HG03442 (cell line): ENCODE results near the gene VWA1.
"Not testable (repeated sequence)": the region's sequence is repeated elsewhere in the genome, so short reads cannot be mapped to it uniquely, and the experiment has no call there.

ENCODE experiments used
- ATAC-seq: cut with Tn5 transposase; IDR thresholded peaks from one replicate; pipeline ENCODE4 v1.9.1; 2021; ENCODE audit warnings: mild to moderate bottlenecking, moderate library complexity; ENCODE audit not compliant: unreplicated experiment

Gene VWA1

DNA sequence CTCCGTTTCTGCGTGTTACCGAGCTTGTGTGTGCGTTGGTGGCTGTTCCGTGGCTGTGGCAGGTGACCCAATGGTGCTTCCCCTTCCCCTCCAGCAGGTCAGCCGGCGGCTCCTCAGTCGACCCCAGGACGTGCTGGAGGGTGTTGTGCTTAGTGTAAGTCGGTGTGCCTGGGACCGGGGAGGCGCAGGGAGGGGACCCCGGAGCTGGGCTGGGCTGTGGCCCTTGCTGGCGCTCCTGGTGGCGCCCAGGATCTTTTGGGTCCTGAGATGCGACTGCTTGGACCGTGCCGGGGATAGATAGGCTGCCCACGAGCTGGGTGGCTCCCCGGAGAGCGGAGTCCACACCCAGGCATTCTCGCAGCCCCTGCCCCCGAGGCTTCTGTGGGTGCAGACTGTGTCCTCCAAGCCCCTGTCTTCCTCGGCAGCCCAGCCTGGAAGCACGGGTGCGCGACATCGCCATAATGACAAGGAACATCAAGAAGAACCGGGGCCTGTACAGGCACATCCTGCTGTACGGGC is 19.9 kb downstream of the VWA1 start:
- ATAC-seq = no peak

DNA sequence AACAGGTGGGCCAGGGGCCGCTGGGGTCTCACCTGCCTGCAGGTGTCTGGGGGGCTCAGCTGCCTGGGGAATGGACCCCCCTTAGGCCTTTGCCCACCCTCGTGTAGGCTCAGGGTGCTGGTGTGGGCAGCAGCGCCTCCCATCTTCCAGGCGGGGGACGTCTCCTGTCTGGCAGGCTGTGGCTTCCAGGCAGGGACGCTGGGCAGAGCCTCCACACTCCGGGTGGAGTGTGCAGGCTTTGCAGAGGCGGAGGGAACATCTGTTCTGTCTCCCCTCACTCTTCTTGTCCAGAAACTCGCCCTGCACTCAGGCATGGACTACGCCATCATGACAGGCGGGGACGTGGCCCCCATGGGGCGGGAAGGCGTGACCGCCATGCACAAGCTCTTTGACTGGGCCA is 20.4 kb downstream of the VWA1 start:
- ATAC-seq = not testable (repeated sequence)

DNA sequence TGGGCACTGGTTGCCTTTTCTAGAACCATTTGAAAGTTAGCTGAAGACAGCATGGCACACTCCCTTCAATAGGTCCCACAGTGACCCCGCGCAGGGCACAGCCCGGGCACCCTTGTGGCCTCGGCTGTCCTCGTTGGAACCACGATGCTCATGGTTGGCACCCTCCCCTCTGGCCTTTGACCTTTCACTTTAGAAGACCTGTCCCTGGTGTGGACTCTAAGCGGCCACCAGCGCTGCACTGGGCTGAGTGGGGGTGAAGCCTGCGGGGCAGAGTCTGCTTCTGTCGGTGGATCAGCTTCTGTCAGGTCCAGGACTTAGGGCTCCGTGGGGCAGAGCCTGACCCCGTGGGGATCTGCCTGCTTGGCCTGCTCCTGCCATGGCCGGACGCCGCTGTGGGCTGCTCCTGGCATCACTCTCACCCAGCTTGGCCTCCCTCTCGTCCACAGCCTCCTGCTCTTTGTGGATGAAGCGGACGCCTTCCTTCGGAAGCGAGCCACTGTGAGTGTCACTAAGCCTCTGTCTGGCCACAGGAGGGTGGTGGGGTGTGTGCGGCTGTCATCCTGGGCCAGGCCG is 21.3 kb downstream of the VWA1 start:
- ATAC-seq = not testable (repeated sequence)

DNA sequence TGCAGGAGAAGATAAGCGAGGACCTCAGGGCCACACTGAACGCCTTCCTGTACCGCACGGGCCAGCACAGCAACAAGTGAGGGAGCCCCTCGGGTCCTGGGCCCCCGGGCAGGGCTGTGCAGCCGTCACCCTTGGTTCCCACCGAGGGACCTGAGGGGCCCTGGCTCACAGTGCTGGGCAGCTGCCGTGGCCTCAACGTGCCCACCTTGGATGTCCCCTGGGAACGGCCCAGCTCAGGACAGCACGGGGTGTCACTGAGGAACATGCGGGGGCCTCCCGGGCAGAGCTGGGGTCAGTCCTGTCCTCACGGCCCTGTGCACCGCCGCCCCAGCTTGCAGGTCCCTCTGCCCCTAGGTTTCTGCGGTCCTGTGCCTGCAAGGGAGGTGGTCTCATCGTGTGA is 23.7 kb downstream of the VWA1 start:
- not testable (repeated sequence) for ATAC-seq

DNA sequence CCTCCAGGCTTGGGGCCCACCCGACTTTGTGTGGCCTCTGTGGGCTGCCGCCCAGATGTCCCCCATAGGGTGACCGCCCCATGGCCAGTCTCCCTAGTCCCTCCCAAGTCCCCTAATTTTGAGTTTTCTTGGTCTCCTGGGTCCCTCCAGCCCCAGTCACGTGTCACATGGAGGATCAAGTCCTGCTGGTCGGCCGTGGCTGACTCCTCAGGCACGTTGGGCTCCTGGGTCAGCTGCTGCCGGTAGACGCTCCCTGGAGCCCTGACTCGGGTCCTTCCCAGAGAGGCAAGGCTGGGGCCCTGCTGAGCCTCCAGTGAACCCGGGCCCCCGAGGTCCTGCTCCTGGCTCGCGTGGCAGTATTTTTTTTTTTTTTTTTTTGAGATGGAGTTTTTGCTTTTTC is 24.2 kb downstream of the VWA1 start:
- not testable (repeated sequence) for ATAC-seq

DNA sequence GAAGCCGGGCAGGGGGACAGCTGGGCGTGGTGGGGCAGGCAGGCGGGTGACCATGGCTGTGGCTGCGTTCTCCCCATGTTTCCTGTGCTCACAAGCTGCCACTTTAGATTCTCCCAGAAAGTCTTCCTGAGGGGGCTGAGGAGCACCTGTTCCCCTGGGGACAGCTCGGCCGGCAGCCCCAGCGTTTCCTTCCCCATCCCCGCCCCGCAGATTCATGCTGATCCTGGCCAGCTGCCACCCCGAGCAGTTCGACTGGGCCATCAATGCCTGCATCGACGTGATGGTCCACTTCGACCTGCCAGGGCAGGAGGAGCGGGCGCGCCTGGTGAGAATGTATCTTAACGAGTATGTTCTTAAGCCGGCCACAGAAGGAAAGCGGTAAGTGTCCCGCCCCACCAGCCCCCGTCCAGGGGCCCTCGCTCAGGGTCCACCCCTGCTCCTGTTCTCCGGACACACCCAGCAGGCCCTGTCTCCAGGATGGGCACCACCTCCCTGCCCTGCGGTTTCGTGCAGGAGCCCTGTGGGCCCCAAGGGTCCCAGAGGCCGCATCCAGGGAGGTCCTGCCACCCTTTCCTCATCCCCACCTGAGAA is 25.1 kb downstream of the VWA1 start:
- ATAC-seq = no peak

DNA sequence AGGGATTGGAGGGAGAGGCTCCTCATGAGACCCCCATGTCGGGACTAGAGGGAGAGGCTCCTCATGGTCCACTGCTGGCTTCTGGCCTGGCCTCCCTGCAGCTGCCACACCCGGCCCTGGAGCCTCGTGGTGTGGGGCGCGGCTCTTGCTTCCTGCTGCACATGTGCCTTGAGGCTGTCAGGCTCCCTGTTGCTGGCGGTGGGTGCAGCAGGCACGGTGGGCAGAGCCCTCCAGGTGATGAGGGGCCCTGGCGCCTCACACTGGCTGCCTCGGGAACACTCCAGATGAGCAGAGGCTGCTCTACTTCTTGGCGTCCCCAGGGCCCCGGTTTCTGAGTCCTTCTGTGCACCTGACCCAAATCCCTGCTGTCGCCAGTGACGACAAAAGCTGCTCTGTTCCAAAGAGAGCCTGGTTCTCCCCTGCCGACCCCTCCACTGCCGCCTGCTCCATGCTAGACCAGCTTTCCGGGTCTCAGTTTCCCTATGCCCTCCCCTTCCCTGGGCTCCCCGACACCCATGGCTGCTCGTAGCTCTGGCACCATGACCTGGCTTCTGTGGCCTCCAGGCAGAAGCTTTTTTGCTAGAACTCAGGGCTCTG is 26.3 kb downstream of the VWA1 start:
- ATAC-seq = no peak

DNA sequence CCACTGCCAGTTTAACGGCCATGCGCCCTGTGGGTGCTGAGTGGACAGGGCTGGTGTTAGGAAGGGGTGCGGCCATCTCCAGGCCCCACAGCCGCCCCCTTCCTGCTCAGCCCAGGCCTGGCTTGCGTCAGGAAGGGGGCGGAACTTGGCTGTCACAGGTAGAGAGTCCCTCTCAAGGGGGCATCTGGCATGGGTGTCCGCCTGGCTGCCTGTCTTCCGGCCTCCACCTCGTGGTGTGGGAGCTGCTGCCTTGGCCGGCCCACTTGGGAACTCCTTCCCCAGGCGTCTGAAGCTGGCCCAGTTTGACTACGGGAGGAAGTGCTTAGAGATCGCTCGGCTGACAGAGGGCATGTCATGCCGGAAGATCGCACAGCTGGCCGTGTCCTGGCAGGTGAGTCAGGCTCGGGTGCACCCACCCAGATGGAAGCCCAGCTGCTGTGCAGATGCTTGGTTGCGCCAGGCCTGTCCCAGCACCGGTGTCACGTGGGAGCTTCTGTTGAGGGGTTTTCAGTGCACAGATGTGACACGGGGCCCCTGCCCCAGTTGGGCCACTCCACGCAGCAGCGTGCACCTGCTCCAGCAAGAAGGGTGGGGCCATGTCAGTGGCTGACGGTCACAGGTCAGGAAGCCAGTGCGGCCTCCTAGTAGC is 27.0 kb downstream of the VWA1 start:
- ATAC-seq = no peak

DNA sequence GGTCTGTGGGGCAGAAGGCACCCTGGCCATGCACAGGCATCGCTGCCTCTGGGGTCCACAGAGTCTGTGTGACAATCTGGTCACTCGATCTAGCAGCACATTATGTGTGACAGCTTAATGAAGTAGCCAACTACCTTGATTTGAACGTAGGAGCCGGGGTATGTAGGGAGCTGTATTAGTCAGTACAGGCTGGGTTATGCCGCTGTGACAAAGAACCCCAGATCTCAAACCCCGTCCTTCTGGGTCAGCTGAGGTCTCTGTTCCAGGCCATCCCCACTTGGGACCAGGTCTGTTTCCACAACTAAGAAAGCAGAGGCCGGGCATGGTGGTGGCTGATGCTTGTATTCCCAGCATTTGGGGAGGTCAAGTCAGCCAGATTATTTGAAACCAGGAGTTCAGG is 27.8 kb downstream of the VWA1 start:
- no peak for ATAC-seq

DNA sequence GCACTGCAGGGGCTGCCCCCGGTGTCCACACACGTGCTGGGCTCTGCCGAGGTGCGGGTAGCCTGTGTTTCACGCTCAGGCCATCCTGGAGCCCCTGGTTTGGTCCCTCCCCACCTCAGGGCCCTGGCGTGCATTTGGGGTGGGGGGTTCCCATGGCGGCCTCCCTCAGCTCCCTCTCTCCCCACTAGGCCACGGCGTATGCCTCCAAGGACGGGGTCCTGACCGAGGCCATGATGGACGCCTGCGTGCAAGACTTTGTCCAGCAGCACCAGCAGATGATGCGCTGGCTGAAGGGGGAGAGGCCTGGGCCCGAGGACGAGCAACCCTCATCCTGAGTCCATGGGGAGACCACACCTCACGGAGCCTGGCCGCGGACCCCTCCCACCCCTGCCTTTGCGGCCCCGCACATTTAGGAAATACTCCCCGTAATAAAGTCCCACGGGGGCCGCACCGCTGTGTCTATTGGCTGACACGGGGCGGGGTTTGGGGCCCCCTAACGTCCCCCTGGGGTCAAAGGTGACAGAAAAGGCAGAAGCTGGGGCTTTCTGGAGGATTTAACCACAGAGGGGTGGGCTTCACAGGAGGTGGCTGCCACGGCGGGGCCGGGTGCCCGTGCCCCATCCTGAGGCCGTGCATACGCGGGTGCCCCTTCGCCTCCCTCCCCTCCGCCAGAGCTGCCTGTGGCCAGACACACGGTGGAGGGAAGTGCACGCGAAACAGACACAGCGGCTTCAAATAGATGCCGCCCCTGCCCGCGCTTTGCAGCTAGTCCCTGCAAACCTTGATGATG is 32.9 kb downstream of the VWA1 start:
- ATAC-seq = not testable (repeated sequence)

DNA sequence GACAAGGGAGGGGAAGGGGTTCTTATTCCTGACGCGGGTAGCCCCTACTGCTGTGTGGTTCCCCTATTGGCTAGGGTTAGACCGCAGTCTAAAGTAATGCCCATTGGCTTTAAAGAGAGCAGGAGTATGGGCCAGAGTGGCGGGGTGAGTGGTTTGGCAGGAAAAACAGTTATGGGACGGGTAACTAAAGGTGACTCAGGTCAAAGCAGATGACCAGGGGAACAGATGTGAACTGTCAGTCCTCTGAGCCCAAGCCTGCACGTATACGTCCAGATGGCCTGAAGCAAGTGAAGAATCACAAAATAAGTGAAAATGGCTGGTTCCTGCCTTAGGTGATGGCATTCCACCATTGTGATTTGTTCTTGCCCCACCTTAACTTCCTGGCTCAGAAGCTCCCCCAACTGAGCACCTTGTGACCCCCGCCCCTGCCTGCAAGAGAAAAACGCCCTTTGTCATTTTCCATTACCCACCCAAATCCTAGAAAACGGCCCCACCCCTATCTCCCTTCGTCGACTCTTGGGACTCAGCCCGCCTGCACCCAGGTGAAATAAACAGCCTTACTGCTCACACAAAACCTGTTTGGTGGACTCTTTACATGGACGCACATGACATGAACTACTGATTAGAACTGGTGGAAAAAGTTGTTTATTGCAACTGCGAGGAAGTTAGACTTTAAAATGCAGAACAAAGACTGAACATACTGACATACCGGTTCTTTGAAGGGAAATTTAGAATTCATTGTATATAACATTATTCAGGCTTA is 35.3 kb downstream of the VWA1 start:
- ATAC-seq = no peak

DNA sequence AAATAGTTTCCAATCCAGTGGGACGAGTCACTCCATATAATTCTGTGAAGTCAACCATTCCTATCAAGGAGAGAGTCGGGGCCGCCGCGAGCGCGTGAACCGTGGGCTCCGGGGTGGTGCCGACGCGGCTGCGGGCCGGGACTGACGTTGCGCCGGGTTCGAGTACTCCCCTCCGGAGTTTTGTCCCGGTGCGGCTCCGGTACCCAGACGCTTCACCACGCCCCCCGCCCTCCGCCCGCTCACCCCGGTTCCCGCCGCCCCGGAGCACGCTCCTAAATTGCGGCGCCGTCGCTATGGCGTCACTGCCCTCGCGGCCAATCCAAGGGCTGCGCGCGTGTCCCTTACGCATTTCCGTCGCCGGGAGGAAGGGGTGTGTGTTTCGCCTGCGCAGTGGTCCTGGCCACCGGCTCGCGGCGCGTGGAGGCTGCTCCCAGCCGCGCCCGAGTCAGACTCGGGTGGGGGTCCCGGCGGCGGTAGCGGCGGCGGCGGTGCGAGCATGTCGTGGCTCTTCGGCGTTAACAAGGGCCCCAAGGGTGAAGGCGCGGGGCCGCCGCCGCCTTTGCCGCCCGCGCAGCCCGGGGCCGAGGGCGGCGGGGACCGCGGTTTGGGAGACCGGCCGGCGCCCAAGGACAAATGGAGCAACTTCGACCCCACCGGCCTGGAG is 36.0 kb downstream of the VWA1 start, which contains the start of gene ATAD3B:
TSS of gene ATAD3B (plus strand) at position 377 of the 664 bp plus-strand sequence. CDS start at position 497, 120 bp downstream.
- peak; percentile 88 for ATAC-seq

DNA sequence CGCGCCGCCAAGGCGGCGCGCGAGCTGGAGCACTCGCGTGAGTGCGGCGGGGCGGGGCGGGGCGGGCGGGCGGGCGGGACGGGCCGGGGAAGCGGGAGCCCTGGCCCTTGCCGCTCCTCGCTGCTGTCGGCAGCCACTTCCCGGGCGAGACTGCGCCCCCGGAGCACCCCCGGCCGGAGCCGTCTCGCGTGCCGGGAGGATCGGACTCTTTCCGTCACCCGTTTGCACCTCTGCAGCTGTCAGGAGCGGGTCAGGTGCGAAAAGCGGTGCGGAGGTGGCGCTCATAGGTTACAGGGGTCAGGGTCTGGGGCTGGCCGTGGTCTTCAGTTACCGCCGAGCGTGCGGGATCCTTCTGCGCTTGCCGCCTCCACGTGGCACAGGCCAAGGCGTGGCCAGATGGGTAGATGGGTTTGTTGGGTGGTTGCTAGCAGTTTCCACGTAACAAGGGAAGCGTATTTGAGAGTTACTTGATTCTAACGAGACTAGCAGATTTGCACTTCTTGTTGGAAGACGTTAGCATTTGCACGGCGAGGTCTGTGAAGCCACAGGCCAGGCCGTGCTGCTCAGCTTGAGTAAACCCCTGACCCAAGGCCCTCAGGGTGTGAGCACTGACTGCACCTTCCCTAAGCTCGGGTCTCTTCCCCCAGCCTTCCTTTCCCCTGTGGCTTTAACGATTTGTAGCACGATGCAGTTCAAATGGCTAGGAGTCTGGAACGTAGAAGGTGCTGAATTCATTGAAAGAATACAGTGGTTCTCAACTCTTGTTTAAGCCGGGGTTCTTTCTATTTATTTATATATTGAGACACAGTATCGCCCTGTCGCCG is 36.8 kb downstream of the VWA1 start:
- not testable (repeated sequence) for ATAC-seq

DNA sequence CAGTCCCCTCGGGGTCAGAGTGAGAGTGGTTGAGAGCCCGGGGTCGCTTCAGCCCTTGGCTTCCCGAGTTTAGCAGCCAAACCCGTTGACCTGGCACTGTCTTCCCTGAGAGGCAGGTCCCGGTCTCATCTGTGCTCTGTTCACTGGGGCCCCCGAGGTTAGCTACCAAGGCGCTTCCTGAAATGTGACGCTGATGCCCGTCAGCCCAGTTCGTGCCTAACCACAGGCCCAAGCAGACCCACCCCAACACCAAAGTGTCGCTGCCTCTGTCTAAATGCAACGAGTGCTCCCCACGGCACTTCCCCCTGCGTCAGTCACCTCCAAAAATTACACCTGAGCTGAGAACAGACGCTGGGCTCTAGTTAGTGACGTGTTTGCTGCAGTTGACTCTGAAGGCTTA is 40.5 kb downstream of the VWA1 start:
- not testable (repeated sequence) for ATAC-seq

DNA sequence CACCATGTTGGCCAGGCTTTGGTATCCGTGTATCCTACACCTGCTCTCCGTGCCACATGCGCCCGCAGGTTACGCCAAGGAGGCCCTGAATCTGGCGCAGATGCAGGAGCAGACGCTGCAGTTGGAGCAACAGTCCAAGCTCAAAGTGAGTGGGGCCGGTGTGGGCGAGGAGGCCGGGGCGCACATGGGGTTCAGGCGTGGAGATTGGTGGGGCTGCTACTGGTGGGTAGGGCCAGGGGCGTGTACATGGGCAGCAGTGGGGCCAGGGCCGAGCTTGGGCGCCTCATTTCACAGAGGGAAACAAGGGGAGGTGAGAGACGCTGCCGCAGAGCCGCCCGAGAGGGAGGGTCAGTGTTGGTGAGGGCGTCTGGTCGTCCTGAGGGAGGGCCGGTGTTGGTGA is 41.7 kb downstream of the VWA1 start:
- no peak for ATAC-seq

DNA sequence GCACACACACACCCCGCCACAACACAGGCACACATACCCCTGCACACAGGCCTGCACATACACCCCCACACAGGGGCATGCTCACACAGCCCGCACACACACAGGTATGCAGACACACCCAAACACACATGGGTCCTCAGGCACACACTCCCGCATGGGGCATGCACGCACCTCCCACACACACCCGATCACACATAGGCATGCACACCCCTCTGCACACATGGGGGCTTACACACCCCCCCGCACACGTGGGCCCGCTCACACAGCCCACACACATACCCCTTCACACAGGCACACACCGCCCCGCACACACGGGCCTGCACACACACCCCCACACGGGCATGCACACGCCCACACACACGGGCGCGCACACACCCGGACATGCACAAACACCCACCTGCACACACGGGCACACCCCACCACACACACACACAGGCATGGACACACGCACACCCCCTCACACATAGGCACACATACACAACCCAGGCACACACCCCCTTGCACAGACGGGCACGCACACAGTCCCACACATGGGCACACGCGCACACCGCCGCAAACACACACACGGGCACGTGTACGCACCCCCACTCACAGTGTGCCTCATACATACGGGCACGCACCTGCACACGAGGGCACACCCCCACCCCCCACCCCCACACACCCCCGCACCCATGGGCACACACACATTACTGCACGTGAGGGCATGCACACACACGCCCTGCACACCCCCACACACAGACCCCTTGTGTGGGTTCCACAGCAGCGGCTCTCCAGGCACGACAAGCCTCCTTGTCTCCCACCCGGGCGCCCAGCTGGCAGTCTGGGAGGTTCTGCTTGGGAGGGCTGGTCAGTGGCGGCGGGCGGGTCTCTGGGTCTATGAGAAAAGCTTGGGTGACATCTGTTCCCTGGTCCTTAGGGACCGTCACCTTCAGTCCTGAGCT is 44.3 kb downstream of the VWA1 start:
- no peak for ATAC-seq

DNA sequence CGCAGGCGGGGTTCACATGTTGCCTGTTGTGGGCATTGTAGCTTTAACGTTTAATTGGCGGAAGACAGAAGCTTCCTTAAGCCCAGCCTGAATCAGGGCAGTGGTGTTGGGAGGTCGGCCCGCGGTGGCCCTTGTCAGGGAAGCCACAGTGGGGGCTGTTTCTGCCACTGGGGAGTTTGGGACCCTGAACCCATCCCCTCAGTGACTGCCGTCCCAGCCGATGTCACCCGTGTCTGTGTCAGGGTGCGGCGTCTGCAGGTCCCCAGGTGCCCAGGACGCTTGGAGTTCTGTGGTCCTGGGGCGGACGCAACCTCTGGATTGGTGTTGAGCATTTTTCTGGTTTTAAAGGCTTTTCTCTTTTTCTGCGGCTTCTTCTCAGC is 45.0 kb downstream of the VWA1 start:
- not testable (repeated sequence) for ATAC-seq

DNA sequence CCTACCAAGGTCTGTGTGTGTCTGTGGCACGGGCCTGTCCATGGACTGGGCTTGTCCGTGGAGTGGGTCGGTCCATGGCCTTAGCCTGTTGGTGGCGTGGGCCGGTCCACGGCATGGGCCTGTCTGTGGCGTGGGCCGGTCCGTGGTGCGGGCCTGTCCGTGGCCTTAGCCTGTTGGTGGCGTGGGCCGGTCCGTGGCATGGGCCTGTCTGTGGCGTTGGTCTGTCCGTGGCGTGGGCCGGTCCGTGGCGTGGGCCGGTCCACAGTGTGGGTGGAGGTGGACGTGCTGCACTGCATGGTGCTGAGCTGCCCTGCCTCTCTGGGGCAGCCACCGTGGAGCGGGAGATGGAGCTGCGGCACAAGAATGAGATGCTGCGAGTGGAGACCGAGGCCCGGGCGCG is 46.3 kb downstream of the VWA1 start:
- ATAC-seq = not testable (repeated sequence)
